Transverse colon (tissue), 4 donors: ENCODE measurements around the gene PPP3CA.

Source experiments
- POLR2AphosphoS5 ChIP-seq, 3 donors: sonication (generic); formaldehyde crosslinking; IDR thresholded peaks; one replicate each; pipeline ENCODE4 v1.6.1; 2016; ENCODE audit warnings: antibody characterized with exemption in 3 of 3
- TF ChIP-seq, protein P1 (sequence below), 5 experiments: fragments of 200-600 bp in 3 of 5; fragments of 450-650 bp in 2 of 5; sonication (generic) in 3 of 5; IDR thresholded peaks; 1 replicate in 2 of 5; 2 replicates in 3 of 5; pipeline ENCODE4 v1.5.1; 2016 to 2017; ENCODE audit warnings: antibody characterized with exemption in 5 of 5, inconsistent platforms in 3 of 5, mild to moderate bottlenecking in 2 of 5, moderate library complexity in 1 of 5

DNA sequence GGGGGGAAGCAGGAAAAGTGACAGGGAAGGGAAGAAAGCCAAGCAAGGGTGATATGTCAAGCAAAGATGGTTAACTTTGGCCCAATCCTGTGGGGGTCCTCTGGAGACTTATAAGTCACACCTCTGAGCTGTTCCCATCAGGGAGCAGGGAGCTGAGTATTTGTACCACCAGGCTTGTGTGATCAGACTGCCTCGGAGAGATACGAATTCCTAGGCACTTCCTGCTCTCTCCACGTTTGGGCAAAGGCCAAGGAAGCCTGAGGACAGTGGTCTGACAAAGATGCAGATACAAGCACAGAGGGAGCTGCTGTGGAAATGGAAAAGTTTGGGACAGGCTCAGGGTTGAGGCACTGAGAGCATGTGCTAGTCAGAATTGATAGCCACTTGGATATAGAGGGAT lies 10.4 kb upstream of the PPP3CA start:
- no peak for TF ChIP-seq POLR2AphosphoS5 (IDR thresholded peaks at IDR 0.05)
- TF ChIP-seq, protein P1, sequence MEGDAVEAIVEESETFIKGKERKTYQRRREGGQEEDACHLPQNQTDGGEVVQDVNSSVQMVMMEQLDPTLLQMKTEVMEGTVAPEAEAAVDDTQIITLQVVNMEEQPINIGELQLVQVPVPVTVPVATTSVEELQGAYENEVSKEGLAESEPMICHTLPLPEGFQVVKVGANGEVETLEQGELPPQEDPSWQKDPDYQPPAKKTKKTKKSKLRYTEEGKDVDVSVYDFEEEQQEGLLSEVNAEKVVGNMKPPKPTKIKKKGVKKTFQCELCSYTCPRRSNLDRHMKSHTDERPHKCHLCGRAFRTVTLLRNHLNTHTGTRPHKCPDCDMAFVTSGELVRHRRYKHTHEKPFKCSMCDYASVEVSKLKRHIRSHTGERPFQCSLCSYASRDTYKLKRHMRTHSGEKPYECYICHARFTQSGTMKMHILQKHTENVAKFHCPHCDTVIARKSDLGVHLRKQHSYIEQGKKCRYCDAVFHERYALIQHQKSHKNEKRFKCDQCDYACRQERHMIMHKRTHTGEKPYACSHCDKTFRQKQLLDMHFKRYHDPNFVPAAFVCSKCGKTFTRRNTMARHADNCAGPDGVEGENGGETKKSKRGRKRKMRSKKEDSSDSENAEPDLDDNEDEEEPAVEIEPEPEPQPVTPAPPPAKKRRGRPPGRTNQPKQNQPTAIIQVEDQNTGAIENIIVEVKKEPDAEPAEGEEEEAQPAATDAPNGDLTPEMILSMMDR (IDR thresholded peaks at IDR 0.05): no peak
